PFSK-1 (cell line): Measurements from ENCODE around the gene NSDHL.

Experiments
- POLR2AphosphoS5 ChIP-seq: IDR thresholded peaks from 2 replicates; pipeline ENCODE4 v1.6.1; 2012; ENCODE audit warnings: low read depth, mild to moderate bottlenecking, control low read depth, low read length, moderate library complexity
- REST ChIP-seq, 2 experiments: IDR thresholded peaks; 2 replicates each; pipeline versions ENCODE4 v1.6.1 to v1.8.0; 2011 to 2012; ENCODE audit warnings: low read depth in 2 of 2, low read length in 2 of 2, control low read depth in 1 of 2, inconsistent platforms in 1 of 2, mild to moderate bottlenecking in 1 of 2, moderate library complexity in 1 of 2; ENCODE audit not compliant: insufficient read depth in 1 of 2
- SIN3A ChIP-seq: IDR thresholded peaks from 2 replicates; pipeline ENCODE4 v1.6.1; 2012; ENCODE audit warnings: mild to moderate bottlenecking, low read length, moderate library complexity, borderline replicate concordance; ENCODE audit not compliant: insufficient read depth
- TAF1 ChIP-seq: IDR thresholded peaks from 2 replicates; pipeline ENCODE4 v1.6.1; 2012; ENCODE audit warnings: low read length, control low read depth, borderline replicate concordance; ENCODE audit not compliant: insufficient read depth

- TF ChIP-seq REST (IDR thresholded peaks at IDR 0.05; ENCODE audit: insufficient read depth in 1 of 2, low read depth in 2 of 2, low read length in 2 of 2) (no peak), SIN3A (no peak), TAF1 (no peak), POLR2AphosphoS5 (no peak)
These were observed 48.3 kb downstream of the NSDHL start for GRCh38 chrX:152878976-152879755.
